Kidney (tissue), 14 donors: ENCODE measurements around the gene CD2BP2. TPM values are rescaled to one million over a fixed set of nuclear protein-coding genes. Genes with fewer than 3 reads are reported as not detected.

Experiments used
- DNase-seq, 5 donors: peaks; one replicate each; pipeline ENCODE4 v3.0.0-alpha.2; 2013 to 2020
- FAIRE-seq: peaks from 2 replicates; lab custom pipeline; 2012; peaks lifted over from hg19 to GRCh38; lab: Jason Lieb, UNC
- H3K27ac ChIP-seq, 2 donors: one replicate each; pipeline ENCODE4 v1.7.0; 2013; ENCODE audit warnings: low read depth in 2 of 2, low read length in 2 of 2, inconsistent platforms in 1 of 2
- H3K27me3 ChIP-seq: one replicate; pipeline ENCODE4 v1.7.1; 2013; ENCODE audit warnings: low read length, inconsistent platforms; ENCODE audit not compliant: control insufficient read depth, insufficient read depth
- H3K36me3 ChIP-seq, 3 donors: one replicate each; pipeline versions ENCODE4 v1.7.0 to v1.7.1; 2013; ENCODE audit warnings: low read length in 3 of 3, control low read depth in 1 of 3, inconsistent platforms in 1 of 3; ENCODE audit not compliant: insufficient read depth in 3 of 3, control insufficient read depth in 2 of 3
- H3K4me1 ChIP-seq, 3 donors: one replicate each; pipeline versions ENCODE4 v1.7.0 to v1.7.1; 2013; ENCODE audit warnings: low read length in 3 of 3, inconsistent platforms in 1 of 3, low read depth in 1 of 3; ENCODE audit not compliant: control insufficient read depth in 2 of 3, insufficient read depth in 2 of 3
- H3K4me3 ChIP-seq, 3 donors: one replicate each; pipeline versions ENCODE4 v1.7.0 to v1.8.1; 2013; ENCODE audit warnings: low read length in 3 of 3, control low read depth in 1 of 3, inconsistent platforms in 1 of 3
- H3K9ac ChIP-seq, 3 donors: one replicate each; pipeline versions ENCODE4 v1.7.0 to v1.7.1; 2013; ENCODE audit warnings: low read length in 3 of 3, control low read depth in 1 of 3, inconsistent platforms in 1 of 3
- H3K9me3 ChIP-seq, 3 donors: one replicate each; pipeline versions ENCODE4 v1.7.0 to v1.7.1; 2013; ENCODE audit warnings: low read length in 3 of 3, control low read depth in 1 of 3, inconsistent platforms in 1 of 3; ENCODE audit not compliant: control insufficient read depth in 2 of 3, insufficient read depth in 1 of 3
- CTCF ChIP-seq: IDR thresholded peaks from 3 replicates; pipeline ENCODE4 v1.5.1; 2012; ENCODE audit warnings: mild to moderate bottlenecking, moderate library complexity, borderline replicate concordance; ENCODE audit not compliant: insufficient read depth; ENCODE audit errors: extremely low read depth
- intact Hi-C: fragments of 100-400 bp; cut with DNase I; formaldehyde crosslinking; loops from one replicate; pipeline ENCODE4 v1.11.1; 2022
- polyA plus RNA-seq: library from polyadenylated mRNA; stranded (reverse); fragments of 350-450 nt; fragmentation: Illumina TruSeq; extraction: RNeasy Lipid Tissue Mini Kit (QIAGEN cat#74804); gene quantifications from one replicate; pipeline ENCODE4 v1.2.3, GENCODE V29; 2014; ENCODE audit warnings: low read depth, low replicate concordance; ENCODE audit not compliant: insufficient read depth
- total RNA-seq: library from RNA; stranded (reverse); fragmentation: NEBNext Ultra II Directional; extraction: Animal tissue kit (Norgen Biotek cat#: 25700); gene quantifications from one replicate; pipeline ENCODE4 v1.2.1, GENCODE V29; 2021
- donor health status: control.
- donor health status: control.
- donor health status: control.
- donor health status: control.
- donor health status: control.
- donor health status: DM: yes; HTN: yes; CAD: no.
- donor health status: Normal renal cell carcinoma (clear cell type).

Gene CD2BP2
- total and polyA plus RNA-seq, 2 donors from 2014 or later, result 61.8 to 68.1 TPM

GRCh38 chr16:30394592-30395154, 39.6 kb upstream of the CD2BP2 start:
- Histone ChIP-seq H3K9me3 (no peaks in the 10 kb centered on the region), H3K4me1 (peaks cover 0 to 9% (median 6%) of the 10 kb centered on the region in 3 donors), H3K4me3 (peak overlapping the region; percentile 50 to 76 (median 52)), H3K27me3 (no peaks in the 10 kb centered on the region), H3K27ac (peak overlapping the region; percentile 25 to 28), H3K9ac (peak overlapping the region in 2 of 3 donors; percentile 40 to 73), H3K36me3 (peaks cover 0 to 3% (median 0%) of the 10 kb centered on the region in 3 donors)
- FAIRE-seq (no peak), DNase-seq (peak in 1 of 5 donors; percentile 63)
- no peak for TF ChIP-seq CTCF
- intact Hi-C loops, result no loop called here

GRCh38 chr16:30383521-30383920, 28.4 kb upstream of the CD2BP2 start:
- Histone ChIP-seq H3K4me1 (peaks cover 0 to 6% (median 0%) of the 10 kb centered on the region in 3 donors), H3K36me3 (no peaks in the 10 kb centered on the region), H3K9me3 (no peaks in the 10 kb centered on the region), H3K27me3 (no peaks in the 10 kb centered on the region), H3K9ac (no peak overlapping the region), H3K4me3 (no peak overlapping the region), H3K27ac (no peak overlapping the region)
- DNase-seq (no peak), FAIRE-seq (no peak)
- TF ChIP-seq CTCF, result no peak
- intact Hi-C loops, result no loop called here

- Histone ChIP-seq H3K27me3 (no peaks in the 10 kb centered on the region), H3K9me3 (no peaks in the 10 kb centered on the region), H3K36me3 (no peaks in the 10 kb centered on the region), H3K9ac (no peak within 1 kb of the TSS), H3K4me1 (peaks cover 0 to 8% (median 0%) of the 10 kb centered on the region in 3 donors), H3K4me3 (no peak within 1 kb of the TSS), H3K27ac (no peak within 1 kb of the TSS)
- TF ChIP-seq CTCF, result no peak
- DNase-seq, result no peak
- intact Hi-C loops, result no loop called here
- FAIRE-seq, result no peak
These were observed 27.2 kb upstream of the CD2BP2 start, which contains the start of gene SEPTIN1 for GRCh38 chr16:30382111-30382881. Gene SEPTIN1, minus strand, starts transcription at chr16:30382561. Its CDS starts 19 bp downstream, at chr16:30382542.
